ENCODE results near the gene CDH23.

The CDH23 gene

DNA sequence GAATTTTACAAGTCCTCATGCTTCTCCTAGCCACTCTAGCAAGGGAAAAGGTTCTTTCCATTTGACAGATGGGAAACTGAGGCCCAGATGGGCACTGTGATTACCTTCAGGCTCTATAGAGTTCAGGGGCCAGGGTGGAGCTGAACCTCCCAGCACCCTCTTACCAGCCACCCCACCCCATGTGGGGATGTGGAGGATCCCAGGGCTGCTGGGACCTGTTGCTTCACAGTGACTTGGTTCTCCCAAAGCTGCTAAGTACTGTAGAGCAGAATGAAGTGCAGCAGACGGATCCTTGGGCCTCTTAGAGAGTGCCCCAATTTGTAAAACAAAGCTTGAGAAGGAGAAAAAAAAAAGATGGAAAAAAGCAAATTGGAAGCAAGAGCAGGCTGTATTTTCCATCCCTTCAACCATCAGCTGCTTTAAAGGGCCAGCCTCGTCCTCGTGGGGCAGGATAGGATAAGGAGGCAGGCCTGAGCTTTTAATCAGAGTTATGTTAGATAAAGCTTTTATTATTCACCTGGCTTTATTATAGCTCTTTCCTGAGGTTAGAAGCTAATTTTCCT, 147.0 kb downstream of the CDH23 start:
- no peak for DNase-seq

- no peak for DNase-seq
Measured at GRCh38 chr10:71545001-71545400, 148.3 kb downstream of the CDH23 start.

DNA sequence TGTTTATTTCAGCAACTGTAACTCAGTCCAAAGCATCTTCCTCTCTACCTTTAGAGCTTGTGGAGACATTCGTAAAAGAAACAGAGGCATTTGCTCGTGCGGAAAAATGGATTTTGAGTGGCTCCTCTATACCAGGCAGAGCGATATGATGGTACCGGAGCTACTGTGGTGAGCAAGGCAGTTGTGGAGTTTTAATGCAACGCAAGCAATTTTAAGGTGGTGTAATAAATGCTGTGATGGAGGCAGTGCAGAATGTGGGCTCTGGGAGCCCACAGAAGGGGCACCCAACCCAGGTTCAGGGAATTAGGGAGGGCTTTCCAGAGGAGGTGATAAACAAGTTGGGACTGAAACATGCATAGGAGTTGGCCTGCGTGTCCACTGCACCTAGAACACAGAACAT, 149.5 kb downstream of the CDH23 start:
- DNase-seq = no peak

- no peak for DNase-seq
Measured at GRCh38 chr10:71547312-71547711, 150.6 kb downstream of the CDH23 start.

GRCh38 chr10:71547876-71548846, 151.4 kb downstream of the CDH23 start:
- DNase-seq = peak; percentile 61

- DNase-seq = no peak
Measured at GRCh38 chr10:71549766-71550533, 153.2 kb downstream of the CDH23 start.

GRCh38 chr10:71550628-71551027, 153.9 kb downstream of the CDH23 start:
- DNase-seq = no peak

- DNase-seq = no peak
Measured at GRCh38 chr10:71551970-71552369, 155.2 kb downstream of the CDH23 start.

DNA sequence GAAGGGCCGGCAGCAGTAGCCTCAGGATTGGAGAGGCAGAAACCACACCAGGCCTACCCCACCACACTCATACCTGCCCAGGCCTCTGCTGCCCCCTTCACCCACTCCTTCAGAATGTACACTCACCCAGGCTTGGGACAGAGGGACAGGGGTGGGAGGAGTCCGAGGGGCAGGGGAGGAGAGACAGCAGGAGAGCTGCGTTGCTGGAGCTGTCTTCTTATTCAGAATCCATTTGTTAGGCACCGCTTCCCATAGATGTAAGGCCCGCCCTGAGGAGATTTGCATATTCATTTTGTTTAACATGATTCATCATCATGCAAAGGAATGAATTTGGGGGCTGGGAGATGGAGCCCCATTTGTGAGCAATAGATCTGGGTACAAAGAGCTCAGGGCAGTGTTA, 156.7 kb downstream of the CDH23 start:
- DNase-seq = no peak

- DNase-seq = no peak
Measured at GRCh38 chr10:71554671-71555070, 158.0 kb downstream of the CDH23 start.

DNA sequence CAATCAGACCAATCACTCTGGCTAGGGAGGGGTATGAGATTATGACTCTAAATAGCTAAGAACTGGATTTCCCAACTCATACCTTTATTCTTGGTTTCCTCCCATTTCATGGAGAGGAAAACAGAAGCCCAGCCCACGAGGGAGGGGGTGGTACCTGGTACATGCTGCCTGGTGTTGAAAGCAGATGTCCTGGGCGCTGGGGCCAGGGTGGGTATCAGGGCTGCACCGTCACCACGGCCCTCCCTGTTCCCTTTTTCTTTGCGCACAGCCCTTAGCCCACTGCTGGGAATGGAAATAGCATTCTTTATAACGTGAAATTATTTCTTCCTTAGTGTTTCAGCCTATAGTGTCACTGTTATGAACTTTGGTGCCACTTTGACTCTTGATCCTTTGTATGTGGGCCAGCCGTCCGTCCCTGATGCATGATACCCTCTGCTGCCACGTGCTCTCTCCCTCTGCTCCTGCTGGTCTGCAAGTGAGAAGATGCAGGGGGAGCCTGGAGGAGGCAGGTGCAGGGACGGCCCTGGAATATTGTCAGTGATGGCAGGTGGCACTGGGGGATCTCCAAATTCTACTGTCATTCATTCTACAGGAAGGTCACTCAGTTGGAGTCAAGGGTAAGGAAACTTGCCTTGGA, 158.5 kb downstream of the CDH23 start:
- DNase-seq = no peak

DNA sequence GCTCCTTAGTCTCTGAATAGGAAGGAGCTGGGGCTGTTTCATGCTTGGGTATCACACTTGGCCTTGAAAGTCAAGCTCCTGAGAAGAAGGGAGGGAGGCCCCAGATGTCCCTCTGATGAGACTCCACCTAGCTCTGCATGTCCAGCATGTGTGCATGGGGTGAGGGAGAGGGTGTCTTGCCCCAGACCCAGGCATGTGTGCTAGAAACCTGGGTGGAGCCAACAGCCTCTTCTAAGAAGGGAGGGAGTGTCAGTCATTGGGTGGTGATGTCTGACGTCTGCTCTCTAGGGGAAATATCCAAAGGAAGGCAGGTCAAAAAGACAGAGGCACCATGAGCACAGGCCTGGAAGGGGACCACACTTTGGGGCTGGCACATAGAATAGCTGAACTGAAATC, 159.0 kb downstream of the CDH23 start:
- DNase-seq = no peak

DNA sequence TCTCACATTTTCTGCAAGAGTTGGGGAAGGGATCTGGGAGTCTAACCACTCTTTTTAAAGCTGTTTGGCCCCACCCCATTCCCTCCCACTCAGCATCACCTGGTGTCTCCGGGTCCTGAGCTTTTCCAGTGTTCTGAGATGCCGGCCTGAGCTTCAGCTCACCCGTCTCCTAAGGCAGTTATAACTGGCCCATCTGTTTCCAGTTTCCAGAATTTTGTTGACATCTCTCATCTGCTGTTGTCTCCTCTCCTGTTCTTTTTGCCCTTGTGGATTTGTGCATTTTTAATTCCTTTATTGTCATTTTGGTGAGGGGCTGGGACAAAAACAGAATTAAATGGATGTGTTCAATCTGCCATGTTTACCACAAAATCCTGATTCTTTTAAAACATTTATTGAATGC, 162.3 kb downstream of the CDH23 start:
- DNase-seq = no peak

DNA sequence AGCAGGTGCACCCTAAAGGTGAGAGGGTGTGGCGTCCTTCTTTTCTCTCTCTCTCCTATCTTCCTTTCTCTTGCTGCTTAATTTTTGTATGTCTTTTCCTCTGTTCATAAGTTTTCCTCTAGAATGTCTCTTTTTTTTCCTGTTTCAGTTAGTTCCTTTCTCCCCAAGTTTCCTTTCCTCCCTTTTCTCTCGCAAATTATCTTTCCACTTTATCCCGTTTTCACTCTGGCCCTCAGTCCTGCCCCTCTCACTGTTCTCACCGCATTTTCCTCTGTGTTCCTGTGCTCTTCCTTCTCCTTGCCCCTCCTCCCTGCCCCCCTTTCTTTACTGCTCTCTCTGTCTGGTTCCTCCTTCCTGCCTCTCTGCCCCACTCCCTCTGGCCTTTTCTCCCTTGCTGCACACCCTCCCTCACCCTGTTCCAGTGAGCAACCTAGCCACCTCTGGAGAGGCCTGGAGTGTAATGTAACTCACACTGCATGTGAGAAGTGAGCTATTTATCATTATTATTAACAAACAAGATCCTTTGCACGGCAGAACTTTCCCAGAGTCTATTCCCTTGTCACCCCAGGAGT, 164.4 kb downstream of the CDH23 start:
- peak; percentile 22 for DNase-seq

- no peak for DNase-seq
Measured at GRCh38 chr10:71562181-71562580, 165.5 kb downstream of the CDH23 start.

GRCh38 chr10:71562904-71563303, 166.2 kb downstream of the CDH23 start:
- no peak for DNase-seq

- no peak for DNase-seq
Measured at GRCh38 chr10:71564194-71564820, 167.6 kb downstream of the CDH23 start.

DNA sequence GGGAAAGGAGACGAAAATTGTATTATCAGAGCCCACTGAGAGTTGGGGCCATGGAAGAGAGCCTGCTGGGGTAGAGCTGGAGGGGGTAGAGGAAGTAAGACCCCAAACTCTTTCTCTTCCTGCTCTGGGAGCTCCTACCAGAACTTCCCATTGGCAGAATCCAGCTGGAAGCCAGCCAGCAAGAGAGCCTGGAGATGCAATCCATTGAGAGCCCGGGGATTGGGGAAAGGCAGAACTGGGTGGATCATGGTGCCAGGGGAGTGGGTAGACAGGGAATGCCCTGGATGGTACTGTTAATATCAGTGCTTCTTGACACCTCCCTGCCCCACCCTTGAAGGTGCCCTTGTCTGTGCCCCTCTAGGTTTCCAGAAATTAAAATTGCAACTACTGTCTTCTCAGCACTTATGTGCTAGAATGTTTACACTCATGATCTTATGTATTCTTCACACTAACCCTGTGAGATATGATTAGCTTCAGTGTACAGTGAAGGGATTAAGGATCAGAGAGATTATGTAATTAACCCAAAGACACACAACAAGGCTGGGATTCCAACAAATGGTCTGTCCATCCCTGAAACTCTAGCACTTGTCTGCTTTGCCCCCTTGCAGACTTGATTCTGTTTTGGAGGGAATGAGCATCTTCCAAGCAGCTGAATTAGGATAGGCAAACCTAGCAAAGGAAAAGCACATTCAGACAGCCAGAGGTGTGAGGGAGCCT, 168.7 kb downstream of the CDH23 start:
- DNase-seq = no peak

- DNase-seq = no peak
Measured at GRCh38 chr10:71567006-71567405, 170.3 kb downstream of the CDH23 start.

GRCh38 chr10:71568896-71569492, 172.3 kb downstream of the CDH23 start:
- no peak for DNase-seq
